NCI-H2227 (cell line): Measurements from ENCODE around the gene SUCO.
"Not testable (repeated sequence)": the region's sequence is repeated elsewhere in the genome, so short reads cannot be mapped to it uniquely, and the experiment has no call there.

ENCODE experiments used
- DNase-seq: peaks from one replicate; lab custom pipeline; 2025; ENCODE audit not compliant: unreplicated experiment; lab: John Stamatoyannopoulos, UW

Gene SUCO

DNA sequence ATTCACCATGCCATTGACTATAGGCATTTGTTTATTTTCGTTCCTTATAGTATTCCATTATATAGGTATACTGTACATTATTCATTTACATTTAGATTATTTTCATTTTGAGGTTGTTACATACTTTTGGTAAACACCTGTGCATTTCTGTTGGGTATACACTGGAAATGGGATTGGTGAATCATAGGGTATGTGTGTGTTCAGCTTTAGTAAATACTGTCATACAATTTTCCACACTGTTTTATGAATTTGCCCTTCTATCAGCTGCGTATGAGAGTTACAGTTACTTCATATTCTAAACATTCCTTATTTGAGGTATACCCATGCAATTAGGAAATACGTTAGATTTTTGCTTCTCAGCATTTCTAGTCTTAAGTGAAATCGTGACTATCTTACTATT, 70.9 kb downstream of the SUCO start:
- DNase-seq = no peak

DNA sequence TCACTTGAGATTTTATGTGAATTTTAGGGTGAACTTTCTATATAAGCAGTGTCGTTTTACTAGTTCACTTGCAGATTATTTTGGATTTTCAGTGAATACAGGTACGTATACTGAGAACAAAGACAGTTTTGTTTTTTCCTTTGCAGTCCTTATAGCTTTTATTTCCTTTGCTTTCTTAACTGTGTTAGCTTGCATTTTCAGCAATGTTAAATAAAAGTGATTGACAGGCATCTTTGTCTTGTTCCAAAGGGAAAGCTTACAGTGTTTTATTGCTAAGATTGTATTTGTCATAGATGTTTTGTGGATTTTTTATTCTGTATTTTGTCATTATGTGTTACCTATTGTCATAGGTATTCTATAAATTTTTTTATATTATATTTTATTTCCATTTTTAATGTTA, 72.7 kb downstream of the SUCO start:
- no peak for DNase-seq

GRCh38 chr1:172607145-172607544, 74.2 kb downstream of the SUCO start:
- DNase-seq = no peak

DNA sequence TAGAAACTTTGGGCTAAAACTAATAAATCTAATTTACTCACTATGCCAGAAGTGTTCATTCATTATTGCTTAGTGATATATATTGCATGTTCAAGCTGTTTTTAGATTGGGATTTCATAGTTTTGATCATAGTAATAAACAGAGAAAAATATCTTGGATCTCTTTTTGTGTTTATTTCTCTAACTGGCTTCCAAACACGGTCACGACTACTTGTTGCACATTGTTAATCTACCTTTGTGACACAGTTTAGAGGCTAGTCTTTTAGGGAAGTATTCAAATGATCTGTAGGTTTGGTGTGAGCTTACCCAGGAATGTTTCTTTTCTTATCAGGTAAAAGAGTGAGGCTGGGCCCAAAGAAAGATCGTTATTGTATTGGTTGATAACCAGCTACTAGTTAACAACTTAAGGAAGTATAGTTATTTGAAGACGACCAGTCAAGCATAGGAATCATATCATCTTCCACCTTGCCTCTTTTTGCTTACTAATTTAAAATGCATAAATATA, 75.2 kb downstream of the SUCO start:
- DNase-seq = no peak

DNA sequence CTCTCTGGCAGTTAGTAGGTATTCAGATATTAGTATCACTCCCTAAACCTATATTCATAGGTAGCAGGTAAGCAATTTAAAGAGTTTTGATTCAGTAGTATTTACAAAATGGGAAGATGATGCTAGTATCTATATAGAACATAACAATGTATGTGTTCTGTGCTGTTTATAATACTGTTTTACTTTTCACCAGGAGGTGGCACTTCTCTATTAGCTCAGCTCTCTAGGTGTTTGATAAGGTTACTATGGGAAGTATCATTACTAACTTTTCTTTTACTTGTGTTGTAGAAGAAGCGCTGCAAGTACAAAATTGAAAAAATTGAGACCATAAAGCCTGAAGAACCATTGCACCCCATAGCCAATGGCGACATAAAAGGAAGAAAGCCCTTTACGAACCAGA, 76.6 kb downstream of the SUCO start:
- no peak for DNase-seq

- DNase-seq = no peak
Observed at GRCh38 chr1:172612478-172612877, 79.5 kb downstream of the SUCO start.

- DNase-seq = no peak
Observed at GRCh38 chr1:172613294-172613693, 80.3 kb downstream of the SUCO start.

DNA sequence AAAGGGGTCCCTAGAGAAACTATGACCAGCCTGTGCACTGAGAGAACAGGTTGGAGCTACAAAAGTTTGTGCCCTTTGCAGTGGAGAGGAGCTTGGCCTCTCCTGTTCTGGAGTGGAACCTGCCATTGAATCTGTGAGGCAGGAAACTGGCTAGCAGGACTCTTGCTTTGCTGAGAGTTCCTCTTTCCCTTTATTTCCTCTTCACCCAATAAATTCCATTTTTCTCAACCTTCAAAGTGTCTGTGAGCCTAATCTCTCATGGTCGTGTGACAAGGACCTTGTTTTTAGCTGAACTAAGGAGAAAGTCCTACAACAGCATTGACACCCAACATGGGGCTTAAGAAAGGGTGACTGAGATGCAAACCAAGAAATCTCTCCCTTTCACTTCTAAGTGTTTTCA, 83.2 kb downstream of the SUCO start:
- DNase-seq = no peak

DNA sequence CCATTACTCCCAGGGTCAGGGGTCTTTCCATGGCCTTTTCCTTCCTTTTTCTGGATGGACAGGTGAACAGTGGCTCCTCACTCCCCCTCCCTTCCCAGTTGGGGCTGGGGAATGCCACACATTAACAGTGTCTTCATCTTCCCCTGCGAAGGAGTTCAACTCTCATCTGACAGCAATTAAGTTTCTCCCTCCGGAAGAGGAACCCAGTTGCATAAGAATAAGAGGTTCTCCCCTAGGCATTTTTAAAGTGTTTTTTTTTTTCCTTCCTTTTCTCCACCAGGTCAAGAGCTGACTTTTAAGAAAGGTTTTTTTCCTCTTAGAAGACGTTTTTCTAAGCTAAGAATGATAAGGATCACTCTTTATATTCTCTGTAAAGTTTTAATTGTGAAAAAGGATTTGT, 83.7 kb downstream of the SUCO start:
- no peak for DNase-seq

DNA sequence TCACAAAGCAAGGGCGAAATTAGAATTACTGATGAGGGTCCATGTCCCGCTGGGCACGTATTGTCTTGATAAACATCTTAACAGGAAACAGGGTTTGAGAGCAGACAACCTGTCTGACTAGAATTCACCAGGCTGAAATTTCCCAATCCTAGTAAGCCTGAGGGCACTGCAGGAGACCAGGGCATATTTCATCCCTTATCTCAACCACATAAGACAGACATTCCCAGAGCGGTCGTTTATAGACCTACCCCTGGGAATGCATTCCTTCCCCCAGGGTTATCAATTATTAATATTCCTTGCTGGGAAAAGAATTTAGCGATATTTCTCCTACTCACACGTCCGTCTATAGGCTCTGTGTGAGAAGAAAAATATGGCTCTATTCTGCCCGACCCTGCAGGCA, 87.7 kb downstream of the SUCO start:
- DNase-seq = not testable (repeated sequence)

DNA sequence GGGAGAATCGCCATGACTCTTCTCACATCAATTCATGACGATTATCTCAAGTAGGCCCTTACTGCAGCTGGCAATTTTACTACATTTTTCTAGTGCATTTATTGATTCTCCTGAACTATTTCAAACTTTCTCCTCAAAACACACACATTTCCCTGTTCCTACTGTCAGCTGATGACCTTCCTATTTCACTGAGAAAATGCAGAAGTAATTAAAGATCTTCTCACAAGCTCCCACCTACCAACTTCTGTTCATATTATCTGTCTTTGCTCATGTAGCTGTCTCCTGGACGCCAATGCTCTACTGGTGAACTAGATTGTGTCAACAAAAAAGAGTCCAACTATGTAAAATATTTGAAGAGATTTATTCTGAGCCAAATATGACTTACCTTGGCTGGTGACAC, 89.6 kb downstream of the SUCO start:
- no peak for DNase-seq

- no peak for DNase-seq
Observed at GRCh38 chr1:172623748-172624147, 90.8 kb downstream of the SUCO start.

DNA sequence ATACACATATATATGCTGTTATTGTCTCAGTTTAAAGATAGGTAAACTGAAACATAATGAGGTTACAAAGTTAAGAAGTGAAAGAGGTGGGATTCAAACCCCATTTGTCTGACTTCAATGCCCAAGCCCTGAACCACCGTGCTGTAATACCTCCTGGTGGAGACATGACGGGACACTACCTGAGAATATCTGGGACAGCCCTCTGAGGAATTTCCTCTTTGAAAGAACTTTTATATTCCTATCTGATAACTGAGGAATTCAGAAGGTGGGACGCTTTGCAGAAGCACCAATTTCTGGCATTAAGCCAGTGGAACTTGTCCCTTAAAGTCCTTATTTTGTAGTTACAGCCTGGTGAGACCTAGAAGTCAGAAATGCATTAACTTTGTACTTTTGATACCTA, 93.9 kb downstream of the SUCO start:
- no peak for DNase-seq

DNA sequence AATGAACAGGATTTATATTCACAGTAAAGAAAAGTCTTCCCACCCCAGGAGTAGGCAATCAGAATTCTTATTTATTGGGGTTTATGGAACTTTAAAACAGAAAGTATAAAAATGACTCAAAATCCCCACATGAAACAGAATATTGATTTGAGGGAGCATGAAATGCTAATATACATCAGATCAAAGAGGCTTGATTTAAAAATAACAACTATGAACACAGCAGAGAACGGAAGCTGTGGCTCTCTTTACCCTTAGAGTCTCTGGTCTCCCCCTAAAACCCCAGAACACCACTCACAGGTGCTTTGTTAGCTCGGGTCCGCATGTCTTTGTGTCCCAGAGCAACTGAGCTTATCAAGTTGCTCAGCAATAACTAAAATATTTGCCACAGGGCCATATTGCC, 94.8 kb downstream of the SUCO start:
- DNase-seq = no peak

- DNase-seq = no peak
Observed at GRCh38 chr1:172628401-172628800, 95.5 kb downstream of the SUCO start.

DNA sequence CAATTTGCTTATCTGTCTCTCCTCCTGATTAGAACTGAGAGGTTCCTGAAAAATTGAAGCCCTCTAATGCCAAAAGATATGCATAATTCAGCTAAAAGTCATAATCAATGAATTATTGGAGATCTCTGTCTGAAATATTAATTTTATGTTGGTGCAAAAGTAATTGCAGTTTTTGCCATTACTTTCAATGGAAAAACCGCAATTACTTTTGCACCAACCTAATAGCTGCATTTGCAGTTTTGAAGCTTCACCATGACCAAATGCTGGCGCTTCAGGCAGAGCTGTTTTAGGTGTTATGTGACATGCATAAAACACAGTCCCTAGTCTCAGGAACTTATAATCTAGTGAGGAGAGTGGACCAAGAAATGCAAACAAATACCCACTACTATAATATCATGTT, 96.2 kb downstream of the SUCO start:
- DNase-seq = no peak

GRCh38 chr1:172629638-172630037, 96.7 kb downstream of the SUCO start:
- DNase-seq = no peak

GRCh38 chr1:172630056-172630818, 97.3 kb downstream of the SUCO start:
- no peak for DNase-seq

GRCh38 chr1:172630868-172631267, 97.9 kb downstream of the SUCO start:
- DNase-seq = no peak

- no peak for DNase-seq
Observed at GRCh38 chr1:172637522-172637921, 104.6 kb downstream of the SUCO start.

DNA sequence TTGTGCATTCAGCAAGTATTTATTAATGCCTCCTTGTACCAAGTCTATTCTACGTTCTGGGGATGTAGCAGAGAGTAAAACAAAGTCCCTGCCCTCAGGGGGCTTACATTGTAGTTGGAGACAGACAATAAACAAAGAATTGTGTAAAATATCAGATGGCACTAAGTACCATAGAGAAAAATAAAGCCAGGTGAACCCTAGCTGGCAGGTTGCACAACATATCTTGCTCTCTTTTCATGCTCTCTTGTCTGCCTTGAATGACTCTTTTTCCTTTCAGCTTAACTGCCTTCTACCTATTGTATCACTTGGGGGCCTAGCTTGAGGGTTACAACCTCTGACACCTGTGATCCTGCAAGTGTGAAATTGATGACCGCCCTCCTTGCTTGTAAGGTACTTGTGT, 105.3 kb downstream of the SUCO start:
- DNase-seq = no peak

- no peak for DNase-seq
Observed at GRCh38 chr1:172638885-172639831, 106.2 kb downstream of the SUCO start.
